ENCODE results near the gene WWTR1. TPM values are rescaled to one million over a fixed set of nuclear protein-coding genes. Genes with fewer than 3 reads are reported as not detected.
A peak's percentile ranks its signal among the peaks of the same experiment; 100 is the strongest.

Gene WWTR1
- total and polyA plus RNA-seq, 2 donors (not counting 3 experiments of a cell fraction or from before 2014, with no cell fraction given) = 210 to 341 TPM

GRCh38 chr3:149514471-149514870 lies 143.4 kb downstream of the WWTR1 start:
- H3K4me3 ChIP-seq (replicated peaks in 1 of 3; ENCODE audit: insufficient read depth in 1 of 3, low read depth in 1 of 3, low read length in 3 of 3) = no peak overlapping the region
- no peak overlapping the region for H3K9ac ChIP-seq (replicated peaks; ENCODE audit: extremely low read depth, insufficient read depth, low read length)
- no peaks in the 10 kb centered on the region for H3K79me2 ChIP-seq (ENCODE audit: control insufficient read depth, insufficient read depth, low read length)
- intact Hi-C loops (cut with micrococcal nuclease) (no loop called here), dilution Hi-C loops (cut with MboI; ENCODE audit: extremely low pct_ligation_motif_present, low sequenced_read_pairs) (loop anchor here (25.0 kb wide), 1 partner anchor 223 kb away; no protein-coding TSS in a partner anchor)
- no peaks in the 10 kb centered on the region for H3K9me1 ChIP-seq (replicated peaks; ENCODE audit: control insufficient read depth, extremely low read depth, insufficient read depth, low read length)
- TF ChIP-seq JUN (IDR thresholded peaks at IDR 0.05; ENCODE audit: borderline replicate concordance, insufficient read depth, insufficient read length, low read depth) (no peak), POLR2A (IDR thresholded peaks at IDR 0.05; ENCODE audit: low read depth, low read length) (peak; percentile 39), POLR2AphosphoS5 (IDR thresholded peaks at IDR 0.05; ENCODE audit: insufficient read depth, low read depth, low read length) (no peak)
- no peak overlapping the region for H3K27ac ChIP-seq (ENCODE audit: insufficient read depth, low read depth, low read length)
- H3K4me1 ChIP-seq (ENCODE audit: control insufficient read depth, extremely low read depth, insufficient read depth, low read length) = peaks cover 3% of the 10 kb centered on the region
- H4K20me1 ChIP-seq (replicated peaks; ENCODE audit: control insufficient read depth, extremely low read depth, insufficient read depth, low read length) = no peaks in the 10 kb centered on the region
- ChIA-PET CTCF (interaction anchor here (0.7 to 10.4 kb wide), 12 partner anchors 9 to 394 kb away, joined by 3 to 103 read pairs (median 4); partner anchors contain the start of gene WWTR1), POLR2A (no interaction called here)
- no peak overlapping the region for H3K4me2 ChIP-seq (ENCODE audit: insufficient read depth, low read length)
- no peak for FAIRE-seq
- H2AFZ ChIP-seq (ENCODE audit: low read depth, low read length) = no peak overlapping the region
- peaks cover 7 to 20% of the 10 kb centered on the region in 2 experiments for H3K36me3 ChIP-seq (ENCODE audit: control insufficient read depth in 2 of 2, extremely low read depth in 1 of 2, insufficient read depth in 2 of 2, low read length in 2 of 2)
- DNase-seq (ENCODE audit: low read depth, low spot score) = no peak
- H3K9me3 ChIP-seq (replicated peaks; ENCODE audit: control insufficient read depth, insufficient read depth, low read length) = no peaks in the 10 kb centered on the region
- no TSS peak for BruUV-seq (replicated peaks)
- H3K27me3 ChIP-seq (ENCODE audit: control insufficient read depth in 2 of 2, insufficient read depth in 2 of 2, low read length in 2 of 2) = no peaks in the 10 kb centered on the region

DNA sequence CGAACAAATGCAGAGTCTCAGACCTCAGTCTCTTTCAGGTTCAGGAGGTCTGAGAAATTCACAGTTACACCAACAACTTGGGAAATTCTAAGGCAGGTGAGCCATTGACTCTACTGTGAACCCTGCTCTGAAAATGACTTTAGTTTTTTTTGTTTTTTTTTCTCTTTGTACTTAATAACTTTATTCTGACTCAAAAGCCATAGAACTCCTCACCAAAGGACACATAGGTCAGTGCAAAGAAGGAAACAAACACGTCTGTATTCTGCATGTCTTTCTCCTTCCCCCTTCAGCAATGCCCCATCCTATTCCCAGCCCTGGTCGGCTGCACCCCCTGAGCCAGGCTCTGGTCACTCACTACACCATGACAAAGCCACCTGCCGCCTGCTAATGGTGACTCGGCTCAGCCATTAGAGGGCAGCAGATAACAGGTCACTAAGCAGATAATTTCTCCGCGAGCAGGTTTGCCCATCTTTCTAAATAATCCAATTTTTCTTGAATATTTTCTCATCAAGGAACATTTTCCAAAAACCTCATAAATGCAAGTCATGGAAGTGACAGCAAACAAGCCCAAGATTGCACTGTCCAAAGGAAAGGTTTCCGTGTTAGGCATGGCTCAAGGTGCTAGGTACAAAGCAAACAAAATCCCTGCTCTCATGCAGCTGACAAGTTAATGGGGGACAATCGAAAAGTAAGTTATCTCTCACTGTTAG lies 145.6 kb downstream of the WWTR1 start:
- intact Hi-C loops (cut with micrococcal nuclease) = loop anchor here (1.0 kb wide), 4 partner anchors 205 to 296 kb away; partner anchors contain the start of gene COMMD2
- DNase-seq (ENCODE audit: low read depth, low spot score) (peak; percentile 77), FAIRE-seq (peak; percentile 48)
- no peaks in the 10 kb centered on the region for H4K20me1 ChIP-seq (replicated peaks; ENCODE audit: control insufficient read depth, extremely low read depth, insufficient read depth, low read length)
- POLR2A ChIA-PET = no interaction called here
- no peaks in the 10 kb centered on the region for H3K27me3 ChIP-seq (ENCODE audit: control insufficient read depth in 2 of 2, insufficient read depth in 2 of 2, low read length in 2 of 2)
- H3K4me2 ChIP-seq (ENCODE audit: insufficient read depth, low read length) = no peak overlapping the region
- H3K4me3 ChIP-seq (replicated peaks in 1 of 3; ENCODE audit: insufficient read depth in 1 of 3, low read depth in 1 of 3, low read length in 3 of 3) = no peak overlapping the region
- H3K9me3 ChIP-seq (replicated peaks; ENCODE audit: control insufficient read depth, insufficient read depth, low read length) = no peaks in the 10 kb centered on the region
- H3K79me2 ChIP-seq (ENCODE audit: control insufficient read depth, insufficient read depth, low read length) = no peaks in the 10 kb centered on the region
- H3K36me3 ChIP-seq (ENCODE audit: control insufficient read depth in 2 of 2, extremely low read depth in 1 of 2, insufficient read depth in 2 of 2, low read length in 2 of 2) = peaks cover 2 to 4% of the 10 kb centered on the region in 2 experiments
- peaks cover 19% of the 10 kb centered on the region for H3K4me1 ChIP-seq (ENCODE audit: control insufficient read depth, extremely low read depth, insufficient read depth, low read length)
- TF ChIP-seq, protein P1, sequence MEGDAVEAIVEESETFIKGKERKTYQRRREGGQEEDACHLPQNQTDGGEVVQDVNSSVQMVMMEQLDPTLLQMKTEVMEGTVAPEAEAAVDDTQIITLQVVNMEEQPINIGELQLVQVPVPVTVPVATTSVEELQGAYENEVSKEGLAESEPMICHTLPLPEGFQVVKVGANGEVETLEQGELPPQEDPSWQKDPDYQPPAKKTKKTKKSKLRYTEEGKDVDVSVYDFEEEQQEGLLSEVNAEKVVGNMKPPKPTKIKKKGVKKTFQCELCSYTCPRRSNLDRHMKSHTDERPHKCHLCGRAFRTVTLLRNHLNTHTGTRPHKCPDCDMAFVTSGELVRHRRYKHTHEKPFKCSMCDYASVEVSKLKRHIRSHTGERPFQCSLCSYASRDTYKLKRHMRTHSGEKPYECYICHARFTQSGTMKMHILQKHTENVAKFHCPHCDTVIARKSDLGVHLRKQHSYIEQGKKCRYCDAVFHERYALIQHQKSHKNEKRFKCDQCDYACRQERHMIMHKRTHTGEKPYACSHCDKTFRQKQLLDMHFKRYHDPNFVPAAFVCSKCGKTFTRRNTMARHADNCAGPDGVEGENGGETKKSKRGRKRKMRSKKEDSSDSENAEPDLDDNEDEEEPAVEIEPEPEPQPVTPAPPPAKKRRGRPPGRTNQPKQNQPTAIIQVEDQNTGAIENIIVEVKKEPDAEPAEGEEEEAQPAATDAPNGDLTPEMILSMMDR (IDR thresholded peaks at IDR 0.05; ENCODE audit: extremely low read depth in 1 of 2, insufficient read depth in 1 of 2, low read depth in 1 of 2, low read length in 2 of 2) = peak; percentile 66 to 71
- no peak for TF ChIP-seq EZH2 (IDR thresholded peaks at IDR 0.05; ENCODE audit: borderline replicate concordance, low read depth, low read length, severe bottlenecking)
- BruUV-seq (replicated peaks) = no TSS peak
- dilution Hi-C loops (cut with MboI; ENCODE audit: extremely low pct_ligation_motif_present, low sequenced_read_pairs) = loop anchor here (25.0 kb wide), 1 partner anchor 225 kb away; no protein-coding TSS in a partner anchor
- no peak overlapping the region for H3K9ac ChIP-seq (replicated peaks; ENCODE audit: extremely low read depth, insufficient read depth, low read length)
- H3K9me1 ChIP-seq (replicated peaks; ENCODE audit: control insufficient read depth, extremely low read depth, insufficient read depth, low read length) = no peaks in the 10 kb centered on the region
- CTCF ChIA-PET = interaction anchor here (0.9 to 10.4 kb wide), 9 partner anchors 11 to 296 kb away, joined by 3 to 103 read pairs (median 6); no protein-coding TSS in a partner anchor
- no peak overlapping the region for H3K27ac ChIP-seq (ENCODE audit: insufficient read depth, low read depth, low read length)
- no peak overlapping the region for H2AFZ ChIP-seq (ENCODE audit: low read depth, low read length)
